GM21526 (cell line): ENCODE measurements around the gene FCHSD2.

ENCODE experiments used
- ATAC-seq: cut with Tn5 transposase; IDR thresholded peaks from one replicate; pipeline ENCODE4 v1.9.1; 2021; ENCODE audit warnings: moderate library complexity; ENCODE audit not compliant: unreplicated experiment, low FRiP score

FCHSD2 gene

GRCh38 chr11:72851726-72852125, 290.4 kb downstream of the FCHSD2 start:
- ATAC-seq: no peak

- ATAC-seq: no peak
Observed at GRCh38 chr11:72850832-72851231, 291.3 kb downstream of the FCHSD2 start.

- no peak for ATAC-seq
Observed at GRCh38 chr11:72848846-72849466, 293.2 kb downstream of the FCHSD2 start.

- no peak for ATAC-seq
Observed at GRCh38 chr11:72844356-72844755, 297.8 kb downstream of the FCHSD2 start.

- no peak for ATAC-seq
Observed at GRCh38 chr11:72842653-72843330, 299.3 kb downstream of the FCHSD2 start.

GRCh38 chr11:72842126-72842525, 300.0 kb downstream of the FCHSD2 start:
- ATAC-seq: no peak

- no peak for ATAC-seq
Observed at GRCh38 chr11:72841397-72841796, 300.7 kb downstream of the FCHSD2 start.

- ATAC-seq: no peak
Observed at GRCh38 chr11:72840780-72841179, 301.3 kb downstream of the FCHSD2 start.

- no peak for ATAC-seq
Observed at GRCh38 chr11:72838691-72839305, 303.3 kb downstream of the FCHSD2 start.

- no peak for ATAC-seq
Observed at GRCh38 chr11:72836111-72836510, 306.0 kb downstream of the FCHSD2 start.

GRCh38 chr11:72834905-72835304, 307.2 kb downstream of the FCHSD2 start:
- ATAC-seq: no peak

- no peak for ATAC-seq
Observed at GRCh38 chr11:72833811-72834493, 308.2 kb downstream of the FCHSD2 start.

- ATAC-seq: no peak
Observed at GRCh38 chr11:72833083-72833733, 308.9 kb downstream of the FCHSD2 start.

- ATAC-seq: no peak
Observed at GRCh38 chr11:72832301-72833082, 309.6 kb downstream of the FCHSD2 start.

GRCh38 chr11:72831521-72832300, 310.4 kb downstream of the FCHSD2 start:
- ATAC-seq: no peak

- no peak for ATAC-seq
Observed at GRCh38 chr11:72829884-72830533, 312.1 kb downstream of the FCHSD2 start.

- ATAC-seq: no peak
Observed at GRCh38 chr11:72829178-72829577, 312.9 kb downstream of the FCHSD2 start.

GRCh38 chr11:72828692-72829101, 313.4 kb downstream of the FCHSD2 start:
- ATAC-seq: no peak

- ATAC-seq: no peak
Observed at GRCh38 chr11:72828081-72828567, 314.0 kb downstream of the FCHSD2 start.
